ENCODE results near the gene FURIN.
"Not testable (repeated sequence)": the region's sequence is repeated elsewhere in the genome, so short reads cannot be mapped to it uniquely, and the experiment has no call there.

FURIN gene

DNA sequence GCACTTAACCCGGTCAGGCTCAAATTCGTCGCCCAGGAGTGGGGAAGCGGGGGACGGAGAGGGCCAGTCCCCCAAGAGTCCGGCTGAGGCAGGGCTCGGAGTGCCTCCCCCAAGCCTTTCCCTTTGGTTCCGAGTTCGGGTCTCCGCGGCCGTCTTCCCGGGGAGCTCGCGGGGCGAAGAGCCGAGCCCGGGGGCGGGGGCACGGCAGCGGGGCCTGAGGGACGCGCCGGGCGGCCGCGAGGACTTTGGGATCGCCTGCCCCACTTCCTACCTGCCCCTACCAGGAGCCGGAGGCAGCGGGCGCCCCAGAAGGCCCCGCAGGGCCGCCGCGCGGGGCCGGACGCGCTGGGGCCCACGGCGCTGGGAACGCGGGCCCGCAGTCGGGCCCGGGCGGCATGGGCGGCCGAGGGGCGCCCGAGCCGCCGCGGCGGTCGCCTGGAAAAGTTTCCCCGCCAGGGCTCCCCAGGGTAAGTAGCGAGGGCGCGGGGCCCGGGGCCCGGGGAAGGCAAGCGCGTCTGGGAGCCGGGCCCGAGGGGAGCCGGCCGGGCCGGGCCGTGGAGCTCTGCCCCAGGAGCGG lies 2.8 kb downstream of the FURIN start:
- DNase-seq: peak; percentile 38

DNA sequence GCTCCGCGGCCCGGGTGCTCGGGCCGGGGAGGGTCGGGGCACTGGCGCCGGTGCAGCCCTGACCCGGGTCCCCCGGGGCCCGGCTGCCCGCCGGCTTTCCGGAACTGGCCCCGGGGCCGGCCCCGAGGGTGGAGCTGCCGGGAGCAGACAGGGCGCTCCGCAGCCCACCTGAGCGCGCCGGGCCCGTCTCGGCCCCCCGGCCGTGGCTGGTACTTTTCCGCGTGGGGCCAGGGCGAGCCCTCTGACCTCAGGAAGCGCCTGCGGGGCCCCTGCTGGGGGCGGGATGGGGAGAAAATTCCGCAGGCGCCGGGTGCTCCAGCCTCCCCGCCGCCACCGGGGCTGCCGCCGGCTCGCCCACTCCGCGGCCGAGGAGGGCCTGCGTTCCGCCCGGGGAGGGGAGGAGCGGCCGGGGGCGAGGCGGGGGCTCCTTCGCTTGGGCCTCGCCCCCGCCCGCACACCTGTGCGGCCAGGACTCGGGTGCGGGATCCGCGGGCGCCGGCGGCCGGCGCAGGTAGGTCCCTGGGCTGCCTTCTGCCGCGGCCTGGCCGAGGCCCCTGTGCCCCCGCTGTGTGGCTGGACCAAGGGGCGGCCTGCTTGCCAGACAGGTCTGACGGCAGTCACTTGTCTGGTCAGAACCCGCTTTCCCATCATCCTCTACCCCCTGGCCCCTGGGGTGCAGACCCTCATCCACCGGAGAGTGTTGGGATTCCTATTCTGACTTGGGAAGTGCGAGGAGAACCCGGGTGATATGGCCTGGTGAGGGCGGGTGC lies 3.5 kb downstream of the FURIN start:
- DNase-seq: no peak

- no peak for DNase-seq
Observed at GRCh38 chr15:90872486-90873184, 4.2 kb downstream of the FURIN start.

- no peak for DNase-seq
Observed at GRCh38 chr15:90873488-90873997, 5.2 kb downstream of the FURIN start.

DNA sequence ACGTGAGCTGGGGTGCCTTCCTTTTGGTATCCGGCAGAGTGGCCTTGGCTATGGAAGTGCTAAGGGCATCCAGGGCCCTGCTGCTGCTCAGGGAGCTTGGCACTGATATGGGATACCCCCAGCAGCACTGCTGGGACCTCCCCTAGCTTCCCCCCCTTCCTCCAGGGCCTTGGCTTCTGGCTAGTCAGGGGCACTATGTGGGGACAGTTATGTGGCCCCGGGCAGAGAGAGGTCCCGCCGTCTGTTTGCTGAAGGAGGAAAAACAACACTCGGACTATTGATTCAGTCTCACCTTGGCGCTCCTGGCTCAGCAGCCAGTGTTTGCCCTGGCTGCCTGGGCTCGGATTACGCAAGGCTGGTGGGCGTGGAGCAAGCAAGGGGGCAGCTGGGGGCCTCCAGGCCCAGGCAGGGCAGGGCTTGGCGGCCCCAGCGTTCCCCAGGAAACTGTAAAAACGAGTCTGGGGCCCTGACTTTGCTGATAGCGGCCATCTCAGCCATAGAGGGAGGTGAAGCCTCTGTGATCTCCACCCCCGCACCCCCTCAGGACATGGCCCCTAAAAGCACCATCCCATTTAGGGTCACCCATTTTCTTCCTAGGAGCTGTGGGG lies 5.7 kb downstream of the FURIN start:
- no peak for DNase-seq

DNA sequence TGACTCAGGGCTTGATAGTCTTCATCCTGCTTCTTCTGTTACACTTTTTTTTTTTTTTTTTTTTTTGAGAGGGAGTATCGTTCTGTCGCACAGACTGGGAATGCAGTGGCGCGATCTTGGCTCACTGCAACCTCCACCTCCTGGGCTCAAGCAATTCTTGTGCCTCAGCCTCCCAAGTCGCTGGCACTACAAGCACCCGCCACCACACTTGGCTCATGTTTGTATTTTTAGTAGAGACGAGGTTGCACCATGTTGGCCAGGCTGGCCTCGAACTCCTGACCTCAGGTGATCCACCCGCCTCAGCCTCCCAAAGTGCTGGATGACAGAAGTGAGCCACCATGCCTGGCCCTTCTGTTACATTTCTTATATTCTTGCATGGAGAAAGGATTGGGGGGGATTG lies 6.6 kb downstream of the FURIN start:
- DNase-seq: not testable (repeated sequence)

- no peak for DNase-seq
Observed at GRCh38 chr15:90875549-90875981, 7.2 kb downstream of the FURIN start.

DNA sequence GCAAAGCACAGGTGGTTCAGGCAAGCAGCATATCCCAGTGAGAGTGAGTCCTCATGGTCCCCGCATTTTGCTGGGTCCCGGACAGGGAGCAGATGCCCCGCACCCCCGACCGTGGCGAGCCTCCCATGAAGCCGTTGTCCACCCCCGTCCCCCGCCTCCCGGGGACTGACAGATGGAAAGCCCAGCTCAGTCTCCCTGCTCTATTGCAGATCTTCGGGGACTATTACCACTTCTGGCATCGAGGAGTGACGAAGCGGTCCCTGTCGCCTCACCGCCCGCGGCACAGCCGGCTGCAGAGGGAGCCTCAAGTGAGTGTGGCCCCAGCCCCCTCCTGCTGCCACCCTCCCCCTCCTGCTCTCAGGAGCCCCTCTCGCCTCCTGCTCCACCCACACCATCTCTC lies 7.7 kb downstream of the FURIN start:
- no peak for DNase-seq

- no peak for DNase-seq
Observed at GRCh38 chr15:90876512-90877170, 8.3 kb downstream of the FURIN start.

DNA sequence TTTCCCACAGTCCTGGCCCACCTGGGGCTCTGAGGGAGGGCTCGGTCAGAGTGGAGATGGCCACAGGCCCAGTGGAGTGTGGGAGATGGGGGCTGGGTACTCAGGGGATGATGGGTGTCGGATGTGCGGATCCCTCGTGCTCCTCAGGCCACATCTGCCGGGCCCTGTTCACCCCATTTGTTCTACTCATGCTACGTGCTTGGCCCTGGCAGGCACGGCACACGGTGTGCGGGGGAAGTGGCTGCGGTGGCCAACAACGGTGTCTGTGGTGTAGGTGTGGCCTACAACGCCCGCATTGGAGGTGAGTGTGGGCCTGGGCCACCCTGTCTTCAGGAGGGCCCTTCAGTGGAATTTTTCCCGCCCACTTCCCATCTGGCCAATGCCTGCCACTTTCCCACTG lies 8.9 kb downstream of the FURIN start:
- DNase-seq: no peak

GRCh38 chr15:90877996-90878395 lies 9.6 kb downstream of the FURIN start:
- DNase-seq: no peak

DNA sequence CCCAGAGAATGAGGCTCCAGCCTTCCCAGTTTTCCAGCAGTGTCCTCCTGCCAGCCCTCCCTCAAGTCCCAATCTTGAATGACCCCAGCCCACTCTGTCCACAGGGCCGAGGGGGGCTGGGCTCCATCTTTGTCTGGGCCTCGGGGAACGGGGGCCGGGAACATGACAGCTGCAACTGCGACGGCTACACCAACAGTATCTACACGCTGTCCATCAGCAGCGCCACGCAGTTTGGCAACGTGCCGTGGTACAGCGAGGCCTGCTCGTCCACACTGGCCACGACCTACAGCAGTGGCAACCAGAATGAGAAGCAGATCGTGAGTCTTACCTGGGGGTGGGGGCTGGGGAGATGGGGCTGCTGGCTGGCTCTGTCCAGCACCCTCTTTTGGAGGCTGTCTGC lies 10.3 kb downstream of the FURIN start:
- no peak for DNase-seq

GRCh38 chr15:90879730-90880366 lies 11.5 kb downstream of the FURIN start:
- DNase-seq: no peak

- no peak for DNase-seq
Observed at GRCh38 chr15:90880381-90881145, 12.2 kb downstream of the FURIN start.

GRCh38 chr15:90881181-90881977 lies 13.0 kb downstream of the FURIN start:
- no peak for DNase-seq

- DNase-seq: no peak
Observed at GRCh38 chr15:90881978-90882721, 13.8 kb downstream of the FURIN start.

GRCh38 chr15:90882781-90883525 lies 14.6 kb downstream of the FURIN start:
- no peak for DNase-seq

- DNase-seq: no peak
Observed at GRCh38 chr15:90883526-90883975, 15.2 kb downstream of the FURIN start.

Data from CD4-positive, alpha-beta T cell treated with Interleukin-21 for 1 hour (primary cell).